GM12864 (cell line): ENCODE results near the gene USH2A.

Experiments used
- DNase-seq: peaks from one replicate; pipeline ENCODE4 v3.0.0-alpha.2; 2011; ENCODE audit warnings: low read depth
- H3K4me3 ChIP-seq: 2 replicates; pipeline ENCODE4 v1.5.1; 2011; ENCODE audit warnings: mild to moderate bottlenecking, low read depth, low read length, control low read depth
- TF ChIP-seq, protein P1 (sequence below): IDR thresholded peaks from 2 replicates; pipeline ENCODE4 v1.5.1; 2011; ENCODE audit warnings: low read depth, mild to moderate bottlenecking, moderate library complexity, low read length, control low read depth, inconsistent platforms; ENCODE audit errors: missing control alignments

The USH2A gene

DNA sequence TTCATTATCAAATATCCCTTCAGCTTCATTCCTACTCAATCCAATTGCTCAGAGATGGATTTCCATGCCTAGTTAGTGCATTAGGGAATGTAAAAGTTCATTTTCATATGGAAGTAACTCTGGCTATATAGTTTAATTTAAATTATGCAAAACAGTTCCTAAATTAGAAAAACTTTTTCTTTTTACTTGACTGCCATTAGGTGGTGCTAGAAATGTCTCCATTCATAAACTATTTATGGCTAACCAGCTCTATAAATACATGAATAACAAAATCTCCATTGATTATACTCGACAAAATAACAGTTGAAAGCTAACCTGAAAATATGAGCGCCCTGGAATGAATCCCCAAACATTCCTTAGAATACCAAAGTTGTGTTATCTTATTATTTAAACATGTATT, 311.4 kb downstream of the USH2A start:
- TF ChIP-seq, protein P1, sequence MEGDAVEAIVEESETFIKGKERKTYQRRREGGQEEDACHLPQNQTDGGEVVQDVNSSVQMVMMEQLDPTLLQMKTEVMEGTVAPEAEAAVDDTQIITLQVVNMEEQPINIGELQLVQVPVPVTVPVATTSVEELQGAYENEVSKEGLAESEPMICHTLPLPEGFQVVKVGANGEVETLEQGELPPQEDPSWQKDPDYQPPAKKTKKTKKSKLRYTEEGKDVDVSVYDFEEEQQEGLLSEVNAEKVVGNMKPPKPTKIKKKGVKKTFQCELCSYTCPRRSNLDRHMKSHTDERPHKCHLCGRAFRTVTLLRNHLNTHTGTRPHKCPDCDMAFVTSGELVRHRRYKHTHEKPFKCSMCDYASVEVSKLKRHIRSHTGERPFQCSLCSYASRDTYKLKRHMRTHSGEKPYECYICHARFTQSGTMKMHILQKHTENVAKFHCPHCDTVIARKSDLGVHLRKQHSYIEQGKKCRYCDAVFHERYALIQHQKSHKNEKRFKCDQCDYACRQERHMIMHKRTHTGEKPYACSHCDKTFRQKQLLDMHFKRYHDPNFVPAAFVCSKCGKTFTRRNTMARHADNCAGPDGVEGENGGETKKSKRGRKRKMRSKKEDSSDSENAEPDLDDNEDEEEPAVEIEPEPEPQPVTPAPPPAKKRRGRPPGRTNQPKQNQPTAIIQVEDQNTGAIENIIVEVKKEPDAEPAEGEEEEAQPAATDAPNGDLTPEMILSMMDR, result peak; percentile 8
- no peak overlapping the region for H3K4me3 ChIP-seq
- no peak for DNase-seq

DNA sequence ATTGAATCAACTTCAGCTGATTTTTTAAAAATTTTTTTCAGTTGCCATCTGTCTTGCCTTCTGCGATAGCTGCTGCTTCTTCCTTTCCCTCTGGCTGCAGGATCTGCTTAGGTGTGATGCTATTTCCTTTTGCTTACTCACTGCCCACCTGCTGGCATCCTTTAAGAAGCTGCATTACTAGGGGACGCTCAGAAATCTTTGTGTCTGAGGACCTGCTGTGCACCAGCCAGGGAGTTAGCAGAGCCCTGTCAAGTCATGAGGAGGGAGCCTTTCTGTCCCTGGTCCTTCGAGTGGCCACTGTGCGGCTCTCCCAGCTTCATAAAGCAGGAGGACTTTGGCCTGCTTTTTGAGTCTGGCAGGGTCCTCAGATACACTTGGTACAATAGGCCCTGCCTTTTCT, 327.8 kb downstream of the USH2A start:
- no peak for DNase-seq
- H3K4me3 ChIP-seq, result no peak overlapping the region
- TF ChIP-seq, protein P1, result no peak

DNA sequence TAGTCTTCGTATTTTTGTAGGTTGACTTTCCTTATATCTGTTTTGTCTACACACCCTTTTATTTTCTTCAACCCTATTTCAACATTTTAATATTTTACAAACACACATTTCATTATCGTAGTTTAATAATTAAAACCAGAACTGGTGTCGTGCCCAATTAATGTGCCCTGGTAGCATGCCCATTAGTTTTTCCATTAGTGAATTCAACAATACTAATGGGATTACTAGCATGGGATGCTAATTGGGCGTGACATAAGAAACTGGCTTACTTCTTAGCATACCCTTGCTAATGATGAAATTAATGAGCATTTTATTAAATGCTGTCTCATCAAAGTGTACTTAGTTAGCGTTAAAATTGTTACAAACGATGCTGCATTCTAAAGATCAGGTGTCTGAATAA, 332.7 kb downstream of the USH2A start:
- no peak for DNase-seq

DNA sequence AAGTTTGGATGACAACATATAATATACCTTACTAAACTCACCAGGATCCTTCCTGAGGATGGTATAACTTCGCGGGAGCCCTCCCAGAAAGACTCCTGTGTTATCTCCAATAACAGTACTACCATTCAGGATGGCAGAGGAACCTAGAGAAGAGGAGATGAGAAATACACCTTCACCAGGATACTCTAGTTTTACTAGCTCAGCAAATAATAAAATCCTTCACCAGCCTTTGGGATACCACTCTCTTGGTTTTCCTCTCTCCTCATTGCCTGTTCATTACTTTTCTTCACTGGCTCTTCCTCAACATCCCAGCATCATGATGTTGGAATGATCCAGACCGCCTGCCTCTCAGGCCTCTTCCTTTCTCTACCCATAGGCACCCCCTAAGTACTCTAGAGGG, 336.6 kb downstream of the USH2A start:
- no peak overlapping the region for H3K4me3 ChIP-seq
- no peak for DNase-seq
- TF ChIP-seq, protein P1, result no peak

More for the DNA sequence above, 332.7 kb downstream of the USH2A start:
- TF ChIP-seq, protein P1, result no peak
- H3K4me3 ChIP-seq, result no peak overlapping the region

DNA sequence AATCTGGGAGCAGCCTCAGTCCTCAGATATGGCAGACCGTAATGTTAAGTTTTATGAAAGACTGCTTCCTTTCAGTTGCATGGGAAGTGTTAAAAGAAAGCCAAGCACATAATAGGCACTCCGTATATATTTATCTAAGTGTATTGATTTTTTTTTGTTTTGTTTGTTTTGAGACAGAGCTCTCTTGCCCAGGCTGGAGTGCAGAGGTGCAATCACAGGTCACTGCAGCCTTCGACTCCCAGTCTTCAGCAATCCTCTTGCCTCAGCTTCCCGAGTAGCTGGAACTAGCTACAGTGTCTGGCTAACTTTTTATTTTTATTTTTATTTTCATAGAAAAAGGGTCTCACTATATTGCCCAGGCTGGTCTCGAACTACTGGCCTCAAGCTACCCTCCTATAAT, 341.8 kb downstream of the USH2A start:
- TF ChIP-seq, protein P1, result no peak
- DNase-seq, result no peak

DNA sequence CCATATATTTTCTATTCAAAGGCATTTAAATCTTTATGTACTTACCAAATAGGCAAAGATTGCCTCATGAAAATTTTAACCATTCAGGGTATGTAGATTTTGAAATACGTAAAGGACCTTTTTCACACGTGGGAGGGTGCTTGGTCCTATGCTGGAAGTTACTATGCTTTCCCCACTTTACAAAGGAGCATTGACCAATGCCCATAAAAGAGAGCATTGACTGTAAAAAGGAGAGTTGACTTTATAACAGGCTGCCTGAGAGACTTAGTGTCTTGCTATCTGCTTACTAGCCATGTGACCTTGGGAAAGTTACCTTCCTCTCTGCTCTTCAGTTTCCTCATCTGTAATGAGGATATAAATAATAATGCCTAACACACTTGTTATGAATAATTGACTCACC, 346.5 kb downstream of the USH2A start:
- TF ChIP-seq, protein P1, result no peak
- H3K4me3 ChIP-seq, result no peak overlapping the region
- no peak for DNase-seq

More for the DNA sequence above, 341.8 kb downstream of the USH2A start:
- H3K4me3 ChIP-seq, result no peak overlapping the region

DNA sequence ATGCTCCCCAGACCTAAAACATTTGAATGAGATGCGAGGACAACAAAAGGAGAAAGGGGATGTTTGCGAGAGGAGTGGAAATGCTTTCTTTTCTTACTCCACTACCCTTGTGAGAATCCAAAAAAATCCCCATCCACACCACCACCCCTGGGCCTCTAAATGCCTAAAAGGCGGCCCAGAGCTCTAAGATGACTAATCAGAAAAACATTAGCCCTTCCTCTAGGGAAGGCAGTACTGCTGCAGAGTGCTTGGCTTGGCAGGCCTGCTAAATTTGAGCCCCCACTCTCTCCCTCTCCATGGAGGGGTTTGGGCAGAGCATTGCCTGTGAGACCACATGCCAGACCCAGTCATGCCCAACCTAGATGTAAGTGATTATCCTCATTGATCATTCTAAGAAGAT, 347.9 kb downstream of the USH2A start:
- no peak overlapping the region for H3K4me3 ChIP-seq
- TF ChIP-seq, protein P1, result no peak
- no peak for DNase-seq
